HFFc6 (cell line): ENCODE measurements around the gene BTBD10. TPM values are rescaled to one million over a fixed set of nuclear protein-coding genes. Genes with fewer than 3 reads are reported as not detected.

Source experiments
- DNase-seq: peaks from one replicate; pipeline ENCODE4 v3.0.0-alpha.2; 2018
- H3K27ac Mint-ChIP-seq: 2 replicates; pipeline ENCODE4 v1.8.0; 2020; ENCODE audit warnings: mild to moderate bottlenecking, mixed read lengths
- H3K27me3 Mint-ChIP-seq: 2 replicates; pipeline ENCODE4 v1.8.0; 2021; ENCODE audit warnings: mild to moderate bottlenecking, moderate library complexity, mixed read lengths; ENCODE audit not compliant: insufficient read depth
- H3K36me3 Mint-ChIP-seq: 2 replicates; pipeline ENCODE4 v1.8.0; 2021; ENCODE audit warnings: low read depth, mixed read lengths
- H3K4me1 Mint-ChIP-seq: 2 replicates; pipeline ENCODE4 v1.8.0; 2020; ENCODE audit warnings: low read depth, mixed read lengths
- H3K4me3 Mint-ChIP-seq: 2 replicates; pipeline ENCODE4 v1.8.0; 2020; ENCODE audit warnings: mild to moderate bottlenecking, moderate library complexity, mixed read lengths
- H3K9me3 Mint-ChIP-seq: 2 replicates; pipeline ENCODE4 v1.8.0; 2020; ENCODE audit warnings: mild to moderate bottlenecking, mixed read lengths
- total RNA-seq, 6 experiments: library from RNA; stranded (reverse); fragmentation: NEBNext Ultra II Directional; extraction: Animal tissue kit (Norgen Biotek cat#: 25700); gene quantifications; 2 replicates in 1 of 6; 3 replicates in 5 of 6; pipeline ENCODE4 v1.2.3, GENCODE V29; 2021
- TF ChIP-seq, protein P1 (sequence below): fragments of 200-600 bp; sonication (generic); IDR thresholded peaks from 2 replicates; pipeline ENCODE4 v1.5.0; 2021; ENCODE audit warnings: antibody characterized with exemption, mild to moderate bottlenecking

The BTBD10 gene
- total RNA-seq, 6 experiments from 2014 or later = 30.3 to 37.2 (median 35.0) TPM

DNA sequence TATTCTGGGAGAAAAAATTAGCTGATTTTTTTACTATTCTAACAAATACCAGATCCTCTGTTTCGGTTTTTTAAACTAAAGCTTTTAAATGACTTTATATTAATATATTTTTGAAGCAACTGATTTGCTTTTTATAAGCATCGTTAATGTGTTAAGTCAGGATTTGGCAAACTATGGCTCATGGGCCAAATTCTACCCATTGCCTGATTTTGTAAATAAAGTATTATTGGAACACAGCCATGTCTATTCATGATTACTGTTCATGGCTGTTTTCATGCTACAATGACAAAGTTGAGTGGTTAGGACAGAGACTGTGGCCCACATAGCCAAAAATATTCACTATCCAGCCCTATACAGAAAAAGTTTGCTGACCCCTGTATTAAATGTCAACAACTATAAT lies 29.6 kb downstream of the BTBD10 start:
- H3K4me1 Mint-ChIP-seq = peaks cover 43% of the 10 kb centered on the region
- TF ChIP-seq, protein P1, sequence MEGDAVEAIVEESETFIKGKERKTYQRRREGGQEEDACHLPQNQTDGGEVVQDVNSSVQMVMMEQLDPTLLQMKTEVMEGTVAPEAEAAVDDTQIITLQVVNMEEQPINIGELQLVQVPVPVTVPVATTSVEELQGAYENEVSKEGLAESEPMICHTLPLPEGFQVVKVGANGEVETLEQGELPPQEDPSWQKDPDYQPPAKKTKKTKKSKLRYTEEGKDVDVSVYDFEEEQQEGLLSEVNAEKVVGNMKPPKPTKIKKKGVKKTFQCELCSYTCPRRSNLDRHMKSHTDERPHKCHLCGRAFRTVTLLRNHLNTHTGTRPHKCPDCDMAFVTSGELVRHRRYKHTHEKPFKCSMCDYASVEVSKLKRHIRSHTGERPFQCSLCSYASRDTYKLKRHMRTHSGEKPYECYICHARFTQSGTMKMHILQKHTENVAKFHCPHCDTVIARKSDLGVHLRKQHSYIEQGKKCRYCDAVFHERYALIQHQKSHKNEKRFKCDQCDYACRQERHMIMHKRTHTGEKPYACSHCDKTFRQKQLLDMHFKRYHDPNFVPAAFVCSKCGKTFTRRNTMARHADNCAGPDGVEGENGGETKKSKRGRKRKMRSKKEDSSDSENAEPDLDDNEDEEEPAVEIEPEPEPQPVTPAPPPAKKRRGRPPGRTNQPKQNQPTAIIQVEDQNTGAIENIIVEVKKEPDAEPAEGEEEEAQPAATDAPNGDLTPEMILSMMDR = no peak
- no peak for DNase-seq
- H3K27ac Mint-ChIP-seq = no peak overlapping the region
- H3K4me3 Mint-ChIP-seq = no peak overlapping the region
- H3K9me3 Mint-ChIP-seq = peaks cover 3% of the 10 kb centered on the region; the same call in 1 of the 2 replicates
- no peaks in the 10 kb centered on the region for H3K27me3 Mint-ChIP-seq
- peaks cover 25% of the 10 kb centered on the region for H3K36me3 Mint-ChIP-seq

DNA sequence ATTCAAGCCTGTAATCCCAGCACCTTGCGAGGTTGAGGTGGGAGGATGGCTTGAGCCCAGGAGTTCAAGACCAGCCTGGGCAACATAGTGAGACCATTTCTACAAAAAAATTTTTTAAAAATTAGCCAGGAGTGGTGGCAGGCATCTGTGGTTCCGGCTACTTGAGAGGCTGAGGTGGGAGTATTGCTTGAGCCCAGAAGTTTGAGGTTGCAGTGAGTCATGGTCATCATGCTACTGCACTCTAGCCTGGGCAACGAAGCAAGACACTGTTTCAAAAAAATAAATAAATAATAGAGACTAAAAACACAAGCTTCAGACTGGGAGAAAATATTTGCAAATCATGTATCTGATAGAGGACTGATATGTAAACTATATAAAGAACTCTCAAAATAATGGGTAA lies 33.2 kb downstream of the BTBD10 start:
- Mint-ChIP-seq H3K9me3 (peaks cover 13% of the 10 kb centered on the region), H3K36me3 (peaks cover 36% of the 10 kb centered on the region), H3K4me1 (peaks cover 18% of the 10 kb centered on the region), H3K27me3 (no peaks in the 10 kb centered on the region), H3K4me3 (no peak overlapping the region), H3K27ac (no peak overlapping the region)
- no peak for DNase-seq
- TF ChIP-seq, protein P1 = no peak

DNA sequence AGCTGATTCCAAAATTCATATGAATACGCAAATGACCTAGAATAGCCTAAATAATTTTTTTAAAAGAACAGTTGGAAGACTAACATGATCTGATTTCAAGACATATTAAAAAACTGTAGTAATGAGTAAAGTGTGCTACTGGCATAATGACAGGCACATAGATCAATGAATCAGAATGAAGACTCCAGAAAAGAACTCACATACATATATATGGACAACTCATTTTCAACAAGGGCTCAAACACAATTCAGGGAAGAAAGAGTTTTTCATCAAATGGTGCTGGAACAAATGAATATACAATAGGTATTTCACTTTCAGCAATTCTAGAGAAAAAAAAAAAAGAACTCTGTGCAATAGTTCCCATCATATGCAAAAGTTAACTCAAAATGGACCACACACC lies 33.7 kb downstream of the BTBD10 start:
- no peaks in the 10 kb centered on the region for H3K27me3 Mint-ChIP-seq
- H3K4me1 Mint-ChIP-seq = peaks cover 18% of the 10 kb centered on the region
- no peak overlapping the region for H3K27ac Mint-ChIP-seq
- H3K36me3 Mint-ChIP-seq = peaks cover 36% of the 10 kb centered on the region
- no peak for DNase-seq
- H3K4me3 Mint-ChIP-seq = no peak overlapping the region
- H3K9me3 Mint-ChIP-seq = peaks cover 13% of the 10 kb centered on the region
- TF ChIP-seq, protein P1 = no peak

DNA sequence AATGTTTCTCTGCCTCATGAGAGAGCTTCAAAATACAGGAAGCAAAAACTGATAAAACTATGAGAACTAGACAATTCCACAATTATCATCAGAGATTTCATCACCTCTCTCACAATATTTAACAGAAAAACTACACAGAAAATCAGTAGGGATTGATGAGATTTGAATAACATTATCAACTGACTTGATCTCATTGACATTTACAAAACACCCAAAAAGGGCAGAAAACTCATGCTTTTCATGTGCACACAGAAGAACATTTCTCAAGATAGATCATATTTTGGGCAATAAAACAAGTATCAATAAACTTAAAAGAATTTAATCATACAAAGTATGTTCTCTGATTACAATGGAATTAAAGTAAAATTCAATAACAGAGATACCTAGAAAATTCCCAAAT lies 35.6 kb downstream of the BTBD10 start:
- TF ChIP-seq, protein P1 = no peak
- no peak overlapping the region for H3K4me3 Mint-ChIP-seq
- H3K36me3 Mint-ChIP-seq = peaks cover 36% of the 10 kb centered on the region
- H3K4me1 Mint-ChIP-seq = peaks cover 22% of the 10 kb centered on the region
- H3K9me3 Mint-ChIP-seq = peaks cover 13% of the 10 kb centered on the region
- H3K27me3 Mint-ChIP-seq = no peaks in the 10 kb centered on the region
- H3K27ac Mint-ChIP-seq = no peak overlapping the region
- no peak for DNase-seq

DNA sequence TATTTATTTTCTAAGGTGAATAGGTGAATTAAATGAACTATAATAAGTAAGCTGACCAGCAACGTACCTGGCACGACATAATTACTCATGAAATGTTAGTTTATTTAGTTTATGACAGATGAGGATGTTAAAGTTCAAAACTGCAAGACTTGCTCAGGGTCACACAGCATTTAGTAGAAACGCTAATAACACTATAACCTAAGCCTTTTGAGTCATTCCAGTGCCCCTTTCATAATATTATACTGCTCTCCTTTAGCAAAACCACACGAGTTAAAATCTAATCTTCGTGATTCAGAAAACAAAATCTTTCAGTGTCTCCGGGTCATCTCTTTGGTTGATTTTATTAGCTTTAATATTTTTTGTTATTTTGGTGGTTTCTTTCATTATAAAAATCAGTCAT lies 39.6 kb downstream of the BTBD10 start:
- peaks cover 24% of the 10 kb centered on the region for H3K4me1 Mint-ChIP-seq
- TF ChIP-seq, protein P1 = no peak
- no peaks in the 10 kb centered on the region for H3K27me3 Mint-ChIP-seq
- DNase-seq = no peak
- no peak overlapping the region for H3K27ac Mint-ChIP-seq
- H3K4me3 Mint-ChIP-seq = no peak overlapping the region
- peaks cover 10% of the 10 kb centered on the region for H3K9me3 Mint-ChIP-seq
- H3K36me3 Mint-ChIP-seq = peaks cover 21% of the 10 kb centered on the region

DNA sequence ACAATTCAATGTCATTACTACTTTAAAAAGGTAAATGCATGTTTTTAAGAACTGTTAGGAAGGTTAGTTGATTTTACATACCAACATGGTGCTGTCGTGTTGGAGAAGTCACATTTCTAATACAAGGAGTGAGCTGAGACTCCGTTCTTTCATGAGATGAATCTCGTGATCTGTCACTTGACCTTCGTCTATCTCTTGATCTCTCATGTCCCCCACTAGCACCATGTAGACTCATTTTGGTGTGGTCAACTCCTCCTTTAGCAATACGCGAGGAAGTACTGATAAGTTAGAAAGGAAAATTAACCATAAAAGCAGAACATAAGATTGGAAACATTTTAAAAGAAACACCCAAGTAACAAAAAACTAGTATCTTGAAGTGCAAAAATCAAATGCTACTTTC lies 41.5 kb downstream of the BTBD10 start:
- Mint-ChIP-seq H3K4me1 (peaks cover 24% of the 10 kb centered on the region), H3K4me3 (no peak overlapping the region), H3K9me3 (no peaks in the 10 kb centered on the region), H3K27me3 (no peaks in the 10 kb centered on the region), H3K27ac (no peak overlapping the region), H3K36me3 (peaks cover 9% of the 10 kb centered on the region)
- TF ChIP-seq, protein P1 = no peak
- no peak for DNase-seq
